Esophagus muscularis mucosa (tissue), 4 donors: ENCODE measurements around the gene METTL16. TPM values are rescaled to one million over a fixed set of nuclear protein-coding genes. Genes with fewer than 3 reads are reported as not detected.

ENCODE experiments used
- DNase-seq: peaks from one replicate; pipeline ENCODE4 v3.0.0-alpha.2; 2017; ENCODE audit errors: extremely low spot score
- H3K27ac ChIP-seq, 4 donors: fragments of 200-600 bp; sonication (generic); replicated peaks in 1 of 4; 1 replicate in 3 of 4; 2 replicates in 1 of 4; pipeline ENCODE4 v1.5.1; 2016 to 2019; ENCODE audit warnings: mild to moderate bottlenecking in 1 of 4
- H3K27me3 ChIP-seq, 4 donors: fragments of 200-600 bp; sonication (generic); one replicate each; pipeline versions ENCODE4 v1.5.1 to v1.6.0; 2016 to 2019
- H3K36me3 ChIP-seq, 4 donors: fragments of 200-600 bp; sonication (generic); one replicate each; pipeline ENCODE4 v1.5.1; 2016 to 2019
- H3K4me1 ChIP-seq, 4 donors: fragments of 200-600 bp; sonication (generic); one replicate each; pipeline ENCODE4 v1.5.1; 2016 to 2019
- H3K4me3 ChIP-seq, 4 donors: fragments of 200-600 bp; sonication (generic); 1 replicate in 2 of 4; 2 replicates in 2 of 4; pipeline ENCODE4 v1.5.1; 2016 to 2019; ENCODE audit warnings: mild to moderate bottlenecking in 4 of 4, moderate library complexity in 1 of 4
- H3K9me3 ChIP-seq, 4 donors: fragments of 200-600 bp; sonication (generic); 1 replicate in 3 of 4; 2 replicates in 1 of 4; pipeline ENCODE4 v1.5.1; 2016 to 2019
- CTCF ChIP-seq, 3 experiments: fragments of 200-600 bp in 2 of 3; fragments of 450-650 bp in 1 of 3; sonication (generic) in 2 of 3; IDR thresholded peaks; one replicate each; pipeline ENCODE4 v1.5.1; 2017 to 2019; ENCODE audit warnings: antibody characterized with exemption in 3 of 3, mild to moderate bottlenecking in 2 of 3, moderate library complexity in 1 of 3
- EP300 ChIP-seq: sonication (generic); formaldehyde crosslinking; IDR thresholded peaks from one replicate; pipeline ENCODE4 v1.6.1; 2017; ENCODE audit warnings: antibody characterized with exemption
- POLR2A ChIP-seq: fragments of 450-650 bp; IDR thresholded peaks from one replicate; pipeline ENCODE4 v1.6.1; 2017; ENCODE audit warnings: antibody characterized with exemption, moderate library complexity, mild to moderate bottlenecking, low read depth
- POLR2AphosphoS5 ChIP-seq, 2 donors: sonication (generic); formaldehyde crosslinking; IDR thresholded peaks; one replicate each; pipeline ENCODE4 v1.6.1; 2017; ENCODE audit warnings: antibody characterized with exemption in 2 of 2
- WGBS: methylation state at CpG from one replicate; pipeline ENCODE4 v1.1.5; 2018; 5-methylcytosine and 5-hydroxymethylcytosine counted together
- intact Hi-C: fragments of 100-400 bp; cut with DNase I; formaldehyde crosslinking; loops from one replicate; pipeline ENCODE4 v1.15.1; 2023
- total RNA-seq, 4 donors: library from RNA; depleted of rRNA; stranded (reverse); fragments of >200 nt; gene quantifications; one replicate each; pipeline versions ENCODE4 v1.1.0 to v1.2.1, GENCODE V29; 2016

METTL16 gene
- total RNA-seq, 4 donors from 2014 or later, result 18.9 to 28.8 (median 24.5) TPM

GRCh38 chr17:2396192-2396567 lies 115.5 kb downstream of the METTL16 start:
- H3K9me3 ChIP-seq, result no peaks in the 10 kb centered on the region
- peak overlapping the region; percentile 46 to 75 (median 51) for H3K4me3 ChIP-seq
- peak overlapping the region; percentile 98 to 100 (median 100) for H3K27ac ChIP-seq
- peaks cover 61 to 69% (median 66%) of the 10 kb centered on the region in 4 donors for H3K4me1 ChIP-seq
- TF ChIP-seq CTCF (IDR thresholded peaks at IDR 0.05), result no peak
- H3K27me3 ChIP-seq, result peaks cover 0 to 5% (median 0%) of the 10 kb centered on the region in 4 donors
- H3K36me3 ChIP-seq, result peaks cover 0 to 4% (median 0%) of the 10 kb centered on the region in 4 donors
- intact Hi-C loops, result no loop called here
- 47% methylated on average over 5 of the region's 7 CpGs for WGBS
- DNase-seq, result no peak

GRCh38 chr17:2395258-2396181 lies 116.2 kb downstream of the METTL16 start:
- no peaks in the 10 kb centered on the region for H3K9me3 ChIP-seq
- peaks cover 68 to 76% (median 72%) of the 10 kb centered on the region in 4 donors for H3K4me1 ChIP-seq
- peak in 1 of 2 donors; percentile 40 for TF ChIP-seq POLR2AphosphoS5 (IDR thresholded peaks at IDR 0.05)
- TF ChIP-seq EP300, result no peak
- 58% methylated on average over 22 of the region's 28 CpGs for WGBS
- no peak for DNase-seq
- H3K27ac ChIP-seq, result peak overlapping the region; percentile 98 to 100 (median 100)
- H3K27me3 ChIP-seq, result peaks cover 0 to 5% (median 0%) of the 10 kb centered on the region in 4 donors
- peaks cover 0 to 4% (median 0%) of the 10 kb centered on the region in 4 donors for H3K36me3 ChIP-seq
- H3K4me3 ChIP-seq, result peak overlapping the region in 3 of 4 donors; percentile 48 to 75 (median 54)
- intact Hi-C loops, result no loop called here

GRCh38 chr17:2394775-2395201 lies 116.9 kb downstream of the METTL16 start:
- peak overlapping the region in 2 of 4 donors; percentile 78 to 92 for H3K4me3 ChIP-seq
- WGBS, result no CpG with 5 or more reads among the region's 16 CpGs

GRCh38 chr17:2393954-2394749 lies 117.5 kb downstream of the METTL16 start:
- intact Hi-C loops, result no loop called here
- no peak for DNase-seq

More at GRCh38 chr17:2394775-2395201, 116.9 kb downstream of the METTL16 start:
- no peak for TF ChIP-seq POLR2A
- TF ChIP-seq CTCF (IDR thresholded peaks at IDR 0.05), result no peak
- TF ChIP-seq EP300, result no peak
- TF ChIP-seq POLR2AphosphoS5 (IDR thresholded peaks at IDR 0.05), result no peak
- intact Hi-C loops, result no loop called here
- Histone ChIP-seq H3K9me3 (no peaks in the 10 kb centered on the region), H3K27ac (peak overlapping the region; percentile 98 to 100 (median 100)), H3K36me3 (peaks cover 0 to 4% (median 0%) of the 10 kb centered on the region in 4 donors), H3K27me3 (peaks cover 0 to 5% (median 0%) of the 10 kb centered on the region in 4 donors), H3K4me1 (peaks cover 75 to 83% (median 79%) of the 10 kb centered on the region in 4 donors)
- DNase-seq, result no peak

More at GRCh38 chr17:2393954-2394749, 117.5 kb downstream of the METTL16 start:
- H3K9me3 ChIP-seq, result no peaks in the 10 kb centered on the region
- H3K4me3 ChIP-seq, result peak overlapping the region; percentile 78 to 92 (median 86)
- peaks cover 0 to 4% (median 0%) of the 10 kb centered on the region in 4 donors for H3K36me3 ChIP-seq
- WGBS, result 32% methylated on average over 33 of the region's 53 CpGs
- peak overlapping the region; percentile 98 to 100 (median 100) for H3K27ac ChIP-seq
- peaks cover 79 to 87% (median 85%) of the 10 kb centered on the region in 4 donors for H3K4me1 ChIP-seq
- peaks cover 0 to 5% (median 0%) of the 10 kb centered on the region in 4 donors for H3K27me3 ChIP-seq
- no peak for TF ChIP-seq CTCF (IDR thresholded peaks at IDR 0.05)
- TF ChIP-seq POLR2AphosphoS5 (IDR thresholded peaks at IDR 0.05), result no peak
- TF ChIP-seq POLR2A, result no peak
- TF ChIP-seq EP300, result no peak
